AG04450 (cell line): ENCODE data around the gene TARDBP. TPM values are rescaled to one million over a fixed set of nuclear protein-coding genes. Genes with fewer than 3 reads are reported as not detected.

Experiments
- CTCF ChIA-PET: fragments of 300-600, 350-600 bp; formaldehyde crosslinking; extraction: SDS; loops from one replicate; lab custom pipeline; 2022; ENCODE audit warnings: antibody characterized with exemption, inconsistent platforms; lab: Charles Lee
- POLR2A ChIA-PET: fragments of 350-600 bp; formaldehyde crosslinking; extraction: SDS; loops from one replicate; lab custom pipeline; 2021; ENCODE audit warnings: antibody characterized with exemption, inconsistent platforms; lab: Yijun Ruan, JAX
- DNase-seq: peaks from one replicate; pipeline ENCODE4 v3.0.0-alpha.2; 2011; ENCODE audit warnings: low read depth, low spot score
- H3K27ac ChIP-seq: one replicate; pipeline ENCODE4 v1.5.1; 2012; ENCODE audit warnings: low read depth, low read length, control low read depth
- H3K27me3 ChIP-seq: one replicate; pipeline ENCODE4 v1.6.0; 2012; ENCODE audit warnings: low read length; ENCODE audit not compliant: control insufficient read depth, insufficient read depth
- H3K4me3 ChIP-seq: 2 replicates; pipeline ENCODE4 v1.5.1; 2011; ENCODE audit warnings: mild to moderate bottlenecking, low read depth, low read length, control low read depth
- H3K9me3 ChIP-seq: 2 replicates; pipeline ENCODE4 v1.5.1; 2012; ENCODE audit warnings: low read length; ENCODE audit not compliant: control insufficient read depth, insufficient read depth
- polyA plus RNA-seq: library from polyadenylated mRNA; depleted of rRNA; stranded (reverse); fragments of >200 nt; gene quantifications from 2 replicates; pipeline ENCODE4 v1.2.3, GENCODE V29; 2011
- TF ChIP-seq, protein P1 (sequence below): IDR thresholded peaks from 2 replicates; pipeline ENCODE4 v1.5.1; 2011; ENCODE audit warnings: low read depth, low read length, control low read depth, inconsistent platforms

TARDBP gene
- polyA plus RNA-seq, 1 experiment, result 218 TPM

DNA sequence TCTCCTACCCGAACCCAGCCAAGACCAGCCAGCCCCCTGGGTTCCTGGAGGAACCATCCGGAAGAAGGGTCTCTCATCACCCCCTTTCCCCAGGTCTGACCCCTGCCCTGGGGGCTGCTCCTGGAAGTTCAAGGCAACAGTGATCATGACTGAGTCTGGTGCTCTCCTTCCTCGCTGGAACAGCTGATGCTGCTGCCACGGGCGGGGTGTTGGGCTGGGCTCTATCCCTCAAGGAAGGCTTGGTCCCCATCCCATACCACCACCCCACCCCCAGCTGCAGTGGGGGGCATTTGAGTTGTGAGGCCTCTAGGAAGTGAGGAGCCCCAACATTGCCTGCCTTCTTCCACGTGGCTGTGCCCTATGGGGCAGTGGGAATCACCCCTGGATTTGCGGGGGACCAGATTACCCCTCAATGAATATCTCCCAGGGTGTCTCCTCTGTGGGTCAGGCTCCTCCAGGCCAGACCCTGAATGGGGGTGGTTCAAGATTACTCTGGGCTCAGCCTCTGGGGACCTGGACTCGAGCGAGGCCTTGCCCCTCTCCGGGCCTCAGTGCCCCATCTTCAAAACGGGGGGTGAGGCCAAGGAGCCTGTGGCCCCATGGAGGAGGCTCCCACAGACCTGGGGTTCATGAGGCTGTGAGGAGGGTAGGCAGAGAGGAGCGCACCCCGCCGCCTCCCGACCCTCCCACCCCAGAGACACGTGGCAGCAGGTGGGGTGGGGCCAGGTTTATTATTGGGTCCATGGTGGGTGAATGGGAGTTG, 31.8 kb downstream of the TARDBP start:
- peaks cover 2% of the 10 kb centered on the region; the same call in 1 of the 2 replicates for H3K9me3 ChIP-seq
- TF ChIP-seq, protein P1, sequence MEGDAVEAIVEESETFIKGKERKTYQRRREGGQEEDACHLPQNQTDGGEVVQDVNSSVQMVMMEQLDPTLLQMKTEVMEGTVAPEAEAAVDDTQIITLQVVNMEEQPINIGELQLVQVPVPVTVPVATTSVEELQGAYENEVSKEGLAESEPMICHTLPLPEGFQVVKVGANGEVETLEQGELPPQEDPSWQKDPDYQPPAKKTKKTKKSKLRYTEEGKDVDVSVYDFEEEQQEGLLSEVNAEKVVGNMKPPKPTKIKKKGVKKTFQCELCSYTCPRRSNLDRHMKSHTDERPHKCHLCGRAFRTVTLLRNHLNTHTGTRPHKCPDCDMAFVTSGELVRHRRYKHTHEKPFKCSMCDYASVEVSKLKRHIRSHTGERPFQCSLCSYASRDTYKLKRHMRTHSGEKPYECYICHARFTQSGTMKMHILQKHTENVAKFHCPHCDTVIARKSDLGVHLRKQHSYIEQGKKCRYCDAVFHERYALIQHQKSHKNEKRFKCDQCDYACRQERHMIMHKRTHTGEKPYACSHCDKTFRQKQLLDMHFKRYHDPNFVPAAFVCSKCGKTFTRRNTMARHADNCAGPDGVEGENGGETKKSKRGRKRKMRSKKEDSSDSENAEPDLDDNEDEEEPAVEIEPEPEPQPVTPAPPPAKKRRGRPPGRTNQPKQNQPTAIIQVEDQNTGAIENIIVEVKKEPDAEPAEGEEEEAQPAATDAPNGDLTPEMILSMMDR, result no peak
- CTCF ChIA-PET, result interaction anchor here (0.6 to 1.3 kb wide), 2 partner anchors 8 to 597 kb away, joined by 3 read pairs; no protein-coding TSS in a partner anchor
- no peak for DNase-seq
- H3K4me3 ChIP-seq, result no peak overlapping the region
- H3K27ac ChIP-seq, result no peak overlapping the region
- H3K27me3 ChIP-seq, result peaks cover 3% of the 10 kb centered on the region
- POLR2A ChIA-PET, result no interaction called here

- H3K4me3 ChIP-seq, result no peak overlapping the region
- H3K27ac ChIP-seq, result no peak overlapping the region
- POLR2A ChIA-PET, result no interaction called here
- CTCF ChIA-PET, result interaction anchor here (0.6 to 7.5 kb wide), 2 partner anchors 8 kb away, joined by 3 to 84 read pairs; no protein-coding TSS in a partner anchor
- no peak for DNase-seq
- H3K27me3 ChIP-seq, result peaks cover 3% of the 10 kb centered on the region
- peaks cover 2% of the 10 kb centered on the region; the same call in 1 of the 2 replicates for H3K9me3 ChIP-seq
- TF ChIP-seq, protein P1, result no peak
These were observed 32.5 kb downstream of the TARDBP start for GRCh38 chr1:11044849-11045427.

DNA sequence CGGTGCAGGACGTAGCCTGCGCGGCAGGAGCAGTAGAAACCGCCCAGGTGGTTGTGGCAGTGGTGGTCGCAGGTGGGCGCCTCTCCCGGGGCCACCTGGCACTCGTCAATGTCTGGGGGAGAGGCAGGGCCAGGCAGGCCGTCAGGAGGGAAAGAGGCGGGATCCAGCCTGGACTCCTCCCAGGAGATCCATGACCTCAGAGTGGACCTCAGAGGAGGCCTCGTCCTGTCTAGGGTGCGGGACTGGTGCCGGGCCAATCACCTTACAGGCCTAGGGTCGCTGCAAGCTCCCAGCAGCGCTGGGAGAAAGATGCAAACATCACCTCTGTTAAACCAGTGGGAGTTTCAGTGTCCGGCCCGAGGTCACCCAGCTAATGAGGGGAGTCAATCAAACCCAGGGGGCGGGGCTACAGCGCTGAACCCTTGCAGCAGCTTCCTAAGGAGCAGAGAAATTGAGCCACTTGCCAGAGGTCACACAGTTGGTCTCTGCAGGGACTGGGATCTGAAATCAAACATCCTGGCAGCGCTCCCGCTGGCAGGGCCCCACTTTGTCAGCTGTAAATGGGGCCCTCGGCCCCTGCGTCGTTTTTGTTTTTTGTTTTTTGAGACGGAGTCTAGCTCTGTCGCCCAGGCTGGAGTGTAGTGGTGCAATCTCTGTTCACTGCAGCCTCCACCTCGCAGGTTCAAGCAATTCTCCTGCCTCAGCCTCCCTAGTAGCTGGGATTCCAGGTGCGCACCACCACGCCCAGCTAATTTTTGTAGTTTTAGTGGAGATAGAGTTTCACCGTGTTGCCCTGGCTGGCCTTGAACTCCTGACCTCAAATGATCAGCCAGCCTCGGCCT, 33.2 kb downstream of the TARDBP start:
- H3K9me3 ChIP-seq, result peaks cover 2% of the 10 kb centered on the region; the same call in 1 of the 2 replicates
- peaks cover 3% of the 10 kb centered on the region for H3K27me3 ChIP-seq
- CTCF ChIA-PET, result interaction anchor here (7.5 kb wide), 1 partner anchor 8 kb away, joined by 84 read pairs; no protein-coding TSS in a partner anchor
- H3K4me3 ChIP-seq, result no peak overlapping the region
- no peak for DNase-seq
- no peak overlapping the region for H3K27ac ChIP-seq
- TF ChIP-seq, protein P1, result no peak
- POLR2A ChIA-PET, result interaction anchor here (0.6 to 0.7 kb wide), 2 partner anchors 10 to 15 kb away, joined by 5 to 6 read pairs; no protein-coding TSS in a partner anchor

- no peak overlapping the region for H3K27ac ChIP-seq
- peaks cover 3% of the 10 kb centered on the region for H3K27me3 ChIP-seq
- H3K9me3 ChIP-seq, result peaks cover 2% of the 10 kb centered on the region; the same call in 1 of the 2 replicates
- ChIA-PET CTCF (interaction anchor here (7.5 kb wide), 1 partner anchor 9 kb away, joined by 84 read pairs; no protein-coding TSS in a partner anchor), POLR2A (interaction anchor here (0.6 kb wide), 1 partner anchor 15 kb away, joined by 5 read pairs; no protein-coding TSS in a partner anchor)
- TF ChIP-seq, protein P1, result no peak
- H3K4me3 ChIP-seq, result no peak overlapping the region
- DNase-seq, result no peak
These were observed 33.8 kb downstream of the TARDBP start for GRCh38 chr1:11046270-11046566.
